Measurements from ENCODE around the gene DAB1.

The DAB1 gene

DNA sequence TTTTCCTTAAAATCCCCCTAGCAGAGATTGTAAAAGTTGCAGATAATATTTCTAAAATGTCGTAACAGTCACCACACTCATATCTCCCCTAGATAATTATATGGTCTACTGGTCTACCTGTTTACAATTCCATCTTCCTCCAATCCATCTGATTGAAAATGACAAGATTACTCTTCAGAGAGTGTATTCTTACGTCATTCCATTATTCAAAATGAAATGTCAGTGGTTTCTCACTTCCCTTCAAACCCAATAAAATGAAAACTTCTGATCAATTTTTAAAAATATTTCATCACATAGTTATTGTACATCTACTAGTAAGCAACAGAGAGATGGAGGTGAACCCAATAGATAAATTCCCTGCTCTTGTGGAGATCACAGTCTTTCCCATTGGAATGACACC, 255.9 kb downstream of the DAB1 start:
- no peaks in the 10 kb centered on the region for H3K27me3 ChIP-seq (ENCODE audit: insufficient read depth, poor library complexity, severe bottlenecking)
- no peak for DNase-seq (ENCODE audit: low read depth in 1 of 2, low spot score in 1 of 2)
- no peak overlapping the region for H3K4me3 ChIP-seq (replicated peaks; ENCODE audit: insufficient read depth, low read length)
- TF ChIP-seq GABPA (IDR thresholded peaks at IDR 0.05; ENCODE audit: low read depth) (no peak), POLR2AphosphoS5 (IDR thresholded peaks at IDR 0.05; ENCODE audit: low read depth) (no peak)
- no peak overlapping the region for H3K27ac ChIP-seq (replicated peaks)

DNA sequence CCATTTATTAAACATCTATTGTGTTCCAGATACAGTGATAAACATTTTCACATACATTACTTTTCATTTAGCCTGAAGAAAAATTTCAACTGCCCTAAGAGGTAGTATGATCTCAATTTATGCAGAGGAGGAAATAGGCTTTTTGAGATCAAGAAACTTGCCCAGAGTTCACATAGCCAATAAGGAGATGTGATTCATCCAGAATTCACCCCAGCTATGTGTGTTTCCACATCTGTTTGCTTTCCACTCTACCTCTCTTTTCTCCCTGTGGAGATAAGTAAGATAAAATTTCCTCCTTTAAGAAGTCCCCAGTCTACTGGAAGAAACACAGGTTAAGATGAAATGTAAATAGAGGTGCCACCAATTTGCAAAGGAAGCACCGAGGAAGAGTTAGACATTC, 258.3 kb downstream of the DAB1 start:
- Histone ChIP-seq H3K4me3 (replicated peaks; ENCODE audit: insufficient read depth, low read length) (no peak overlapping the region), H3K27ac (replicated peaks) (no peak overlapping the region), H3K27me3 (ENCODE audit: insufficient read depth, poor library complexity, severe bottlenecking) (no peaks in the 10 kb centered on the region)
- DNase-seq (ENCODE audit: low read depth in 1 of 2, low spot score in 1 of 2) = no peak
- TF ChIP-seq REST (IDR thresholded peaks at IDR 0.05; ENCODE audit: insufficient replicate concordance, low read depth) (no peak), CTCF (IDR thresholded peaks at IDR 0.05; ENCODE audit: insufficient read depth, low read length) (no peak), POLR2AphosphoS5 (IDR thresholded peaks at IDR 0.05; ENCODE audit: low read depth) (no peak), GABPA (IDR thresholded peaks at IDR 0.05; ENCODE audit: low read depth) (no peak), SPI1 (IDR thresholded peaks at IDR 0.05; ENCODE audit: borderline replicate concordance, low read depth) (no peak)

DNA sequence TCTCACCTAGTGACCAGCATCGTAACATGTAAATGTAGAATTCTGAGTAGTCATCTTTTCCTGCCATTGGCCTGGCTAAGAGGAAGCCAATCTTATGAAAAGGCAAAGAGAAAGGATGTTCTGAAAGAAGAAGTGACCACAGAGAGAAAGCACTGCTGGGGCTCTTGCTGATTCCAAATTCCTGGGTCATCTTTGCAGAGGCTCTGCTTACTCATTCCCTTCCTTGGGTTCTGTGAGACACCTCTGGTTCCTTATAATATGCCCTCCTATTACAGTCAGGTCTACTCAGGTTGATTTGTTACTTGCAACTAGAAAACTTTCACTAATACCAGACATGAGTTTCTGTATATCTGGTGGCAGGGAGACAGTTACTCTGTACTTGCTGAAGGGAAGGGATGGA, 259.3 kb downstream of the DAB1 start:
- no peak for DNase-seq (ENCODE audit: low read depth in 1 of 2, low spot score in 1 of 2)
- Histone ChIP-seq H3K27me3 (ENCODE audit: insufficient read depth, poor library complexity, severe bottlenecking) (no peaks in the 10 kb centered on the region), H3K4me3 (replicated peaks; ENCODE audit: insufficient read depth, low read length) (no peak overlapping the region), H3K27ac (replicated peaks) (no peak overlapping the region)
- TF ChIP-seq CTCF (IDR thresholded peaks at IDR 0.05; ENCODE audit: insufficient read depth, low read length) (no peak), GABPA (IDR thresholded peaks at IDR 0.05; ENCODE audit: low read depth) (no peak), SPI1 (IDR thresholded peaks at IDR 0.05; ENCODE audit: borderline replicate concordance, low read depth) (no peak), POLR2AphosphoS5 (IDR thresholded peaks at IDR 0.05; ENCODE audit: low read depth) (no peak), REST (IDR thresholded peaks at IDR 0.05; ENCODE audit: insufficient replicate concordance, low read depth) (no peak)

- Histone ChIP-seq H3K4me3 (replicated peaks; ENCODE audit: insufficient read depth, low read length) (no peak overlapping the region), H3K27me3 (ENCODE audit: insufficient read depth, poor library complexity, severe bottlenecking) (no peaks in the 10 kb centered on the region), H3K27ac (replicated peaks) (no peak overlapping the region)
- no peak for DNase-seq (ENCODE audit: low read depth in 1 of 2, low spot score in 1 of 2)
- TF ChIP-seq CTCF (IDR thresholded peaks at IDR 0.05; ENCODE audit: insufficient read depth, low read length) = no peak
- no peak for TF ChIP-seq POLR2AphosphoS5 (IDR thresholded peaks at IDR 0.05; ENCODE audit: low read depth)
- no peak for TF ChIP-seq REST (IDR thresholded peaks at IDR 0.05; ENCODE audit: insufficient replicate concordance, low read depth)
- TF ChIP-seq GABPA (IDR thresholded peaks at IDR 0.05; ENCODE audit: low read depth) = no peak
- TF ChIP-seq SPI1 (IDR thresholded peaks at IDR 0.05; ENCODE audit: borderline replicate concordance, low read depth) = no peak
Measured at GRCh38 chr1:57163789-57164188, 260.1 kb downstream of the DAB1 start.

All from HL-60 (cell line).